ENCODE data around the gene PISD. TPM values are rescaled to one million over a fixed set of nuclear protein-coding genes. Genes with fewer than 3 reads are reported as not detected.
A peak's percentile ranks its signal among the peaks of the same experiment; 100 is the strongest.

Gene PISD
- total RNA-seq, 4 donors from 2014 or later: 27.5 to 68.1 (median 61.4) TPM

GRCh38 chr22:31616315-31616980, 45.6 kb downstream of the PISD start:
- Histone ChIP-seq H3K9me3 (no peaks in the 10 kb centered on the region), H3K27me3 (no peaks in the 10 kb centered on the region), H3K36me3 (peaks cover 0 to 57% (median 0%) of the 10 kb centered on the region in 3 donors), H3K4me1 (peaks cover 8 to 51% (median 16%) of the 10 kb centered on the region in 4 donors), H3K4me3 (no peak overlapping the region), H3K27ac (peak overlapping the region in 3 of 4 donors; percentile 31 to 62 (median 50))
- TF ChIP-seq, protein P1, sequence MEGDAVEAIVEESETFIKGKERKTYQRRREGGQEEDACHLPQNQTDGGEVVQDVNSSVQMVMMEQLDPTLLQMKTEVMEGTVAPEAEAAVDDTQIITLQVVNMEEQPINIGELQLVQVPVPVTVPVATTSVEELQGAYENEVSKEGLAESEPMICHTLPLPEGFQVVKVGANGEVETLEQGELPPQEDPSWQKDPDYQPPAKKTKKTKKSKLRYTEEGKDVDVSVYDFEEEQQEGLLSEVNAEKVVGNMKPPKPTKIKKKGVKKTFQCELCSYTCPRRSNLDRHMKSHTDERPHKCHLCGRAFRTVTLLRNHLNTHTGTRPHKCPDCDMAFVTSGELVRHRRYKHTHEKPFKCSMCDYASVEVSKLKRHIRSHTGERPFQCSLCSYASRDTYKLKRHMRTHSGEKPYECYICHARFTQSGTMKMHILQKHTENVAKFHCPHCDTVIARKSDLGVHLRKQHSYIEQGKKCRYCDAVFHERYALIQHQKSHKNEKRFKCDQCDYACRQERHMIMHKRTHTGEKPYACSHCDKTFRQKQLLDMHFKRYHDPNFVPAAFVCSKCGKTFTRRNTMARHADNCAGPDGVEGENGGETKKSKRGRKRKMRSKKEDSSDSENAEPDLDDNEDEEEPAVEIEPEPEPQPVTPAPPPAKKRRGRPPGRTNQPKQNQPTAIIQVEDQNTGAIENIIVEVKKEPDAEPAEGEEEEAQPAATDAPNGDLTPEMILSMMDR (IDR thresholded peaks at IDR 0.05): no peak
- TF ChIP-seq POLR2A (IDR thresholded peaks at IDR 0.05): no peak
- DNase-seq: peak; percentile 43 to 74 (median 72)

DNA sequence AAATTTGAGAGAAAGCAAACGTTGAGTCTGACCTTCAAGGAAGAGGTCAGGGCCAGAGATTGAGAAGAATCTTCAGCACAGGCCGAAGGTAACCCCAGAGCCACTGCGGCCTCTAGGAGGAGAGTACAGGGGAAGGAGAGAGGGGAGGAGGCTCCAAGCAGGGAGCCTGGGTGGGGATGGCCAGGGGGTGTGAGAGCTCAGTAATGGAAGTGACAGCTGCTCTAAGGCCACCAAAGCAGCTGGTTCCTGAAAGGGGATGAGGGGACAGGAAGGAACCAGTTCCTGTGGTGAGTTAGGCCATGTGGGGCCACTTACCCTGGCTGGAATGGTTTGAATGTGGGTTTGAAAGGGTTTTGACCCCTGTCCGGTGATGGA, 46.1 kb downstream of the PISD start:
- no peak for TF ChIP-seq POLR2A (IDR thresholded peaks at IDR 0.05)
- TF ChIP-seq, protein P1 (IDR thresholded peaks at IDR 0.05): no peak
- H3K27ac ChIP-seq: peak overlapping the region in 3 of 4 donors; percentile 31 to 62 (median 50)
- H3K36me3 ChIP-seq: peaks cover 0 to 57% (median 0%) of the 10 kb centered on the region in 3 donors
- H3K27me3 ChIP-seq: no peaks in the 10 kb centered on the region
- no peaks in the 10 kb centered on the region for H3K9me3 ChIP-seq
- peaks cover 8 to 51% (median 16%) of the 10 kb centered on the region in 4 donors for H3K4me1 ChIP-seq
- DNase-seq: no peak
- H3K4me3 ChIP-seq: no peak overlapping the region

DNA sequence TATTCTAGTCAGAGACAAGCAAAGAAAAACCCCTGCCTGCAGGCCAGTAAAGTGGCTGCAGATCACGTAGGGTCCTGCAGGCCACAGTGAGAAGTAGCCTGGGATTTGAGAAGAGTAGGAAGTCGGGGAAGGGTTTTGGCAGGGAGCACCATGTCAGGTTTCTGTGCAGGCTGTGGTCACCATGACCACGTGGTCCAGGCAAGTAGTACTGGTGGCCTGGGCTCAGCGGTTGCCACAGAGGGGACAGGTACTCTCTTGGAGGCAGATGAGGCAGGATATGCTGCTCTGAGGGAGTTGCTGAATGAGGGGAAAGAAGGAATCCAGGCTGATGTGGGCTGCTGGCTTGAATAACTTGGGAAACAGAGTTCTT, 46.5 kb downstream of the PISD start:
- H3K36me3 ChIP-seq: peaks cover 0 to 53% (median 0%) of the 10 kb centered on the region in 3 donors
- peaks cover 8 to 51% (median 16%) of the 10 kb centered on the region in 4 donors for H3K4me1 ChIP-seq

GRCh38 chr22:31614781-31615490, 47.1 kb downstream of the PISD start:
- Histone ChIP-seq H3K9me3 (no peaks in the 10 kb centered on the region), H3K4me1 (peaks cover 8 to 51% (median 16%) of the 10 kb centered on the region in 4 donors), H3K27ac (no peak overlapping the region), H3K4me3 (no peak overlapping the region), H3K36me3 (peaks cover 0 to 48% (median 0%) of the 10 kb centered on the region in 3 donors), H3K27me3 (no peaks in the 10 kb centered on the region)
- peak in 1 of 3 donors; percentile 46 for DNase-seq
- TF ChIP-seq, protein P1 (IDR thresholded peaks at IDR 0.05): no peak
- TF ChIP-seq POLR2A (IDR thresholded peaks at IDR 0.05): no peak

More for the DNA sequence above, 46.5 kb downstream of the PISD start:
- Histone ChIP-seq H3K27me3 (no peaks in the 10 kb centered on the region), H3K4me3 (no peak overlapping the region), H3K27ac (peak overlapping the region in 2 of 4 donors; percentile 31 to 62), H3K9me3 (no peaks in the 10 kb centered on the region)
- DNase-seq: peak in 1 of 3 donors; percentile 44
- TF ChIP-seq POLR2A (IDR thresholded peaks at IDR 0.05): no peak

DNA sequence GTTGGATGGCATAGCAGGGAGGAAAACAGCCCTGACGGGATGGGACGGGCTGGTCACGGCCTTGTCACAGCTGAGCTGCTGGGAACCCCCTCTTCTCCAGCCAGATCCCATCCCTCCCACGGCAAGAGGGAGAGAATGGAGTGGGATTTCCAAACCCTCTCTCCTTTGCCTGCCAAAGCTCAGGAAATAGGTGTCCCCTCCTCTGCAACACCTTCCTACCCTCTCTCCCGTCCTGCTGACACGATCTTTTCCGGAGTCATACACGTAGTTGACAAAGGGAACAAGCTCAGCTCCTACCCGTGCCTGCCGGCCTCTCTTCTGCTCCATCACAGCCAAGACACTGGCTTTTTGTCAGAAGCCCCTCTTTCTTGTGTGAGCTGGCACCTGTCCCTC, 48.1 kb downstream of the PISD start:
- H3K9me3 ChIP-seq: no peaks in the 10 kb centered on the region
- TF ChIP-seq, protein P1 (IDR thresholded peaks at IDR 0.05): no peak
- no peak for TF ChIP-seq POLR2A (IDR thresholded peaks at IDR 0.05)
- H3K27ac ChIP-seq: no peak overlapping the region
- H3K36me3 ChIP-seq: peaks cover 0 to 42% (median 0%) of the 10 kb centered on the region in 3 donors
- peaks cover 8 to 51% (median 16%) of the 10 kb centered on the region in 4 donors for H3K4me1 ChIP-seq
- H3K27me3 ChIP-seq: no peaks in the 10 kb centered on the region
- no peak for DNase-seq
- no peak overlapping the region for H3K4me3 ChIP-seq

Measured in Peyer's patch (tissue), 4 donors.